HG03064 (cell line): ENCODE measurements around the gene CHCHD6.
A peak's percentile ranks its signal among the peaks of the same experiment; 100 is the strongest.

Source experiments
- ATAC-seq: cut with Tn5 transposase; IDR thresholded peaks from one replicate; pipeline ENCODE4 v1.9.1; 2021; ENCODE audit warnings: low read depth; ENCODE audit not compliant: unreplicated experiment

Gene CHCHD6

GRCh38 chr3:126888186-126888760 is 184.2 kb downstream of the CHCHD6 start:
- no peak for ATAC-seq

- no peak for ATAC-seq
These were observed 185.5 kb downstream of the CHCHD6 start for GRCh38 chr3:126889276-126890201.

- ATAC-seq: no peak
These were observed 187.1 kb downstream of the CHCHD6 start for GRCh38 chr3:126891141-126891540.

- no peak for ATAC-seq
These were observed 187.8 kb downstream of the CHCHD6 start for GRCh38 chr3:126891791-126892190.

GRCh38 chr3:126893651-126894050 is 189.6 kb downstream of the CHCHD6 start:
- ATAC-seq: no peak

- ATAC-seq: no peak
These were observed 190.4 kb downstream of the CHCHD6 start for GRCh38 chr3:126894475-126894874.

GRCh38 chr3:126895178-126896066 is 191.4 kb downstream of the CHCHD6 start:
- ATAC-seq: no peak

- no peak for ATAC-seq
These were observed 192.0 kb downstream of the CHCHD6 start for GRCh38 chr3:126896067-126896441.

GRCh38 chr3:126896968-126897367 is 192.9 kb downstream of the CHCHD6 start:
- ATAC-seq: no peak

- no peak for ATAC-seq
These were observed 193.9 kb downstream of the CHCHD6 start for GRCh38 chr3:126897943-126898342.

GRCh38 chr3:126900859-126901540 is 197.0 kb downstream of the CHCHD6 start:
- ATAC-seq: no peak

- ATAC-seq: no peak
These were observed 197.6 kb downstream of the CHCHD6 start for GRCh38 chr3:126901631-126902030.

GRCh38 chr3:126903521-126903920 is 199.5 kb downstream of the CHCHD6 start:
- no peak for ATAC-seq

GRCh38 chr3:126907557-126907956 is 203.5 kb downstream of the CHCHD6 start:
- no peak for ATAC-seq

GRCh38 chr3:126908752-126909275 is 204.8 kb downstream of the CHCHD6 start:
- ATAC-seq: no peak

- ATAC-seq: no peak
These were observed 206.2 kb downstream of the CHCHD6 start for GRCh38 chr3:126910231-126910630.

- ATAC-seq: peak; percentile 95
These were observed 207.4 kb downstream of the CHCHD6 start for GRCh38 chr3:126911162-126912026.

GRCh38 chr3:126912027-126912422 is 208.0 kb downstream of the CHCHD6 start:
- no peak for ATAC-seq

GRCh38 chr3:126912491-126913195 is 208.6 kb downstream of the CHCHD6 start:
- ATAC-seq: no peak
